ENCODE measurements around the gene EP300.

DNA sequence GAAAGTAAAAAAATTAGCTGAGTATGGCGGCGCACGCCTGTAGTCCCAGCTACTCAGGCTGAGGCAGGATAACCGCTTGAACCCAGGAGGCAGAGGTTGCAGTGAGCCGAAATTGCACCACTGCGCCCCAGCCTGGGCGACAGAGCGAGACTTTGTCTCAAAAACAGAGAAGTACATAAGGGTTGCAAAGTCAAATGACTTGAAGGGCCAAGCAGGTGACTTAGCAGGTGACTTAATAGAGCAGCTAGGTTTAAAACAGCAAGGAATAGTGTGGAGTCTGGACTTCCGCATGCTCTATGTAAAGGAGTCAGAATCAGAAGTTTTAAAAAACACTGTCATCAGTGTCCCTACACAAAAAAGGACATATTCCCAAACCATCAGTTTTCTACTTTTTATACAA, 31.7 kb downstream of the EP300 start:
- TF ChIP-seq, protein P1, sequence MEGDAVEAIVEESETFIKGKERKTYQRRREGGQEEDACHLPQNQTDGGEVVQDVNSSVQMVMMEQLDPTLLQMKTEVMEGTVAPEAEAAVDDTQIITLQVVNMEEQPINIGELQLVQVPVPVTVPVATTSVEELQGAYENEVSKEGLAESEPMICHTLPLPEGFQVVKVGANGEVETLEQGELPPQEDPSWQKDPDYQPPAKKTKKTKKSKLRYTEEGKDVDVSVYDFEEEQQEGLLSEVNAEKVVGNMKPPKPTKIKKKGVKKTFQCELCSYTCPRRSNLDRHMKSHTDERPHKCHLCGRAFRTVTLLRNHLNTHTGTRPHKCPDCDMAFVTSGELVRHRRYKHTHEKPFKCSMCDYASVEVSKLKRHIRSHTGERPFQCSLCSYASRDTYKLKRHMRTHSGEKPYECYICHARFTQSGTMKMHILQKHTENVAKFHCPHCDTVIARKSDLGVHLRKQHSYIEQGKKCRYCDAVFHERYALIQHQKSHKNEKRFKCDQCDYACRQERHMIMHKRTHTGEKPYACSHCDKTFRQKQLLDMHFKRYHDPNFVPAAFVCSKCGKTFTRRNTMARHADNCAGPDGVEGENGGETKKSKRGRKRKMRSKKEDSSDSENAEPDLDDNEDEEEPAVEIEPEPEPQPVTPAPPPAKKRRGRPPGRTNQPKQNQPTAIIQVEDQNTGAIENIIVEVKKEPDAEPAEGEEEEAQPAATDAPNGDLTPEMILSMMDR (IDR thresholded peaks at IDR 0.05): no peak
- TF ChIP-seq POLR2A (IDR thresholded peaks at IDR 0.05): no peak

Measured in testis (tissue), 2 donors.